Right lobe of liver (tissue), 4 donors: ENCODE data around the gene CPEB4.

ENCODE experiments used
- CTCF ChIP-seq, 4 donors: fragments of 200-600 bp in 3 of 4; fragments of 450-650 bp in 1 of 4; IDR thresholded peaks; one replicate each; pipeline versions ENCODE4 v1.5.1 to v1.8.0; 2016 to 2022; ENCODE audit warnings: antibody characterized with exemption in 4 of 4, mild to moderate bottlenecking in 2 of 4
- POLR2A ChIP-seq: fragments of 450-650 bp; IDR thresholded peaks from one replicate; pipeline ENCODE4 v1.6.1; 2017; ENCODE audit warnings: antibody characterized with exemption, mild to moderate bottlenecking
- donor health status: DM: no; HTN: no; CAD: no.
- donor health status: DM: no; HTN: no; CAD: no.
- donor health status: DM: no; HTN: yes; CAD: no.

DNA sequence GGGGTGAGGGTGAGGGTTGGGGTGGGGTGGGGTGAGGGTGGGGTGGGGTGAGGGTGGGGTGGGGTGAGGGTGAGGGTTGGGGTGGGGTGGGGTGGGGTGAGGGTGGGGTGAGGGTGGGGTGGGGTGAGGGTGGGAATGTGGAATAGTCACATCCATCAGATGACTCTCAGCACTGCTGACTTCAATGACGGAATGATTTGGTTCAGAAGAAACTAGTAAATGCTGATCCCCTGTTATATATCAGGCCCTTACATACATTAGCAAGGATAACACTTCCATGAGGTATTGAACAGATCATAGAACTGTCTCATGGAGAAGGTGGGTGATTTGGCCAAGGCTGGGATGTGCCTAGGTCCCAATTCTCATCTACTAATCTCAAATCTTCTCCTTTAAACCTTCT is 76.4 kb downstream of the CPEB4 start:
- TF ChIP-seq CTCF (IDR thresholded peaks at IDR 0.05) (no peak), POLR2A (no peak)
